MM.1S (cell line): ENCODE data around the gene NUP210.

Experiments
- EZH2 ChIP-seq: fragments of 300-600 bp; sonication (generic); optimal IDR thresholded peaks from 2 replicates; pipeline ENCODE3; 2017; ENCODE audit warnings: low read depth, mild to moderate bottlenecking, antibody characterized with exemption, low read length, mixed read lengths
- TF ChIP-seq, protein P1 (sequence below): fragments of 300-600 bp; sonication (generic); IDR thresholded peaks from 2 replicates; pipeline ENCODE4 v1.5.1; 2016; ENCODE audit warnings: antibody characterized with exemption, low read length, mixed read lengths

DNA sequence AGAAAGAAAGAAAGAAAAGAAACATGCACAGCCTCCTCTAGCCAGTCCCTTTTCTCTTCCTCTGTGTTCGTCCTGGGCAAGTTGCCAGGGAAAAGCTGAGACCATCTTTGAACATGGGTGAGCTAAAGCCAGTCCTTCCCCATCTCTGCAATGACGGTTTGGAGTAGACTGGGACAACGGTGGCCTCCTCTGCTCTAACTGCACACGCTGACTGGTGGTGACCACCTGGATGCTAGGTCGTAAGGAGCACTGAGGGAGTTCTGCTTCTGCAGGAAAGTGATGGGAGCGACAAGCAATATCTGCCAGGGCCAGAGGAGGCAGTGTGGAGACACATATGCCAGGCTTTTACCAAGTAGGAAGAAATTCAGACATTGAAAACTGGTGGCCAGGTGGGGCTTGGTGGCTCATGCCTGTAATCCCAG lies 111.7 kb downstream of the NUP210 start:
- TF ChIP-seq, protein P1, sequence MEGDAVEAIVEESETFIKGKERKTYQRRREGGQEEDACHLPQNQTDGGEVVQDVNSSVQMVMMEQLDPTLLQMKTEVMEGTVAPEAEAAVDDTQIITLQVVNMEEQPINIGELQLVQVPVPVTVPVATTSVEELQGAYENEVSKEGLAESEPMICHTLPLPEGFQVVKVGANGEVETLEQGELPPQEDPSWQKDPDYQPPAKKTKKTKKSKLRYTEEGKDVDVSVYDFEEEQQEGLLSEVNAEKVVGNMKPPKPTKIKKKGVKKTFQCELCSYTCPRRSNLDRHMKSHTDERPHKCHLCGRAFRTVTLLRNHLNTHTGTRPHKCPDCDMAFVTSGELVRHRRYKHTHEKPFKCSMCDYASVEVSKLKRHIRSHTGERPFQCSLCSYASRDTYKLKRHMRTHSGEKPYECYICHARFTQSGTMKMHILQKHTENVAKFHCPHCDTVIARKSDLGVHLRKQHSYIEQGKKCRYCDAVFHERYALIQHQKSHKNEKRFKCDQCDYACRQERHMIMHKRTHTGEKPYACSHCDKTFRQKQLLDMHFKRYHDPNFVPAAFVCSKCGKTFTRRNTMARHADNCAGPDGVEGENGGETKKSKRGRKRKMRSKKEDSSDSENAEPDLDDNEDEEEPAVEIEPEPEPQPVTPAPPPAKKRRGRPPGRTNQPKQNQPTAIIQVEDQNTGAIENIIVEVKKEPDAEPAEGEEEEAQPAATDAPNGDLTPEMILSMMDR, result peak; percentile 48
- TF ChIP-seq EZH2, result no peak
